Right renal cortex interstitium (tissue), 3 donors: ENCODE measurements around the gene PLEKHD1. TPM values are rescaled to one million over a fixed set of nuclear protein-coding genes. Genes with fewer than 3 reads are reported as not detected.
"Not testable (repeated sequence)": the region's sequence is repeated elsewhere in the genome, so short reads cannot be mapped to it uniquely, and the experiment has no call there.

Source experiments
- DNase-seq, 3 donors: peaks; one replicate each; pipeline ENCODE4 v3.0.0-alpha.2; 2013; ENCODE audit warnings: low read depth in 3 of 3, low spot score in 2 of 3
- polyA plus RNA-seq, 3 donors: library from polyadenylated mRNA; unstranded; fragments of 120-200 nt; gene quantifications; one replicate each; pipeline ENCODE4 v1.2.1, GENCODE V29; 2013; ENCODE audit not compliant: insufficient read length in 3 of 3

The PLEKHD1 gene
- 1 to 10 TPM; 3.9 to 5.7 (median 3.9) TPM for polyA plus RNA-seq

- DNase-seq, result no peak
Observed at GRCh38 chr14:69484444-69485314, at the start of gene PLEKHD1. TSS of gene PLEKHD1 (plus strand) at chr14:69484728. CDS start at chr14:69484966, 238 bp downstream.

DNA sequence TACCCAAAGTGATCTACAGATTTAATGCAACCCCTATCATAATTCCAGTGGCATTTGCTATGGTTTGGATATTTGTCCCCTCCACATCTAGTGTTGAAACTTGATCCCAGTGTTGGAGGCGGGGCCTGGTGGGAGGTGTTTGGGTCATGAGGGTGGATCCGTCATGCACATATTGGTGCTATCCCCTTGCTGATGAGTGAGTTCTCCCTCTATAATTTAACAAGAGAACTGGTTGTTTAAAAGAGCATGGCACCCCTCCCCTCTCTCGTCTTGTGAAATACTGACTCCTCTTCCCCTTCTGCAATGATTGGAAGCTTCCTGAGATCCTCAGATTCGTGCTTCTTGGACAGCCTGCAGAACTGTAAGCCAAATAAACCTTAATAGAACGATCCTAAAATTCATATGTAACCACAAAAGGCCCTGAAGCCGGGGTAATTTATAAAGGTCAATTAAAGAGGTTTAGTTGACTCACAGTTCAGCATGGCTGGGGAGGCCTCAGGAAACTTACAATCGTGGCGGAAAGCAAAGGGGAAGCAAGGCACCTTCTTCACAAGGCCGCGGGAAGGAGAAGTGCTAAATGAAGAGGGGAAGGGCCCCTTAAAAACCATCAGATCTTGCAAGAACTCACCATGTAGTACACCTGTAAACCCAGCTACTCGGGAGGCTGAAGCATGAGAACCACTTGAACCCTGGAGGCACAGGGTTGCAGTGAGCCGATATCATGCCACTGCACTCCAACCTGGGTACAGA, 44.8 kb upstream of the PLEKHD1 start:
- DNase-seq, result no peak

- no peak for DNase-seq
Observed at GRCh38 chr14:69441948-69442347, 42.6 kb upstream of the PLEKHD1 start.

DNA sequence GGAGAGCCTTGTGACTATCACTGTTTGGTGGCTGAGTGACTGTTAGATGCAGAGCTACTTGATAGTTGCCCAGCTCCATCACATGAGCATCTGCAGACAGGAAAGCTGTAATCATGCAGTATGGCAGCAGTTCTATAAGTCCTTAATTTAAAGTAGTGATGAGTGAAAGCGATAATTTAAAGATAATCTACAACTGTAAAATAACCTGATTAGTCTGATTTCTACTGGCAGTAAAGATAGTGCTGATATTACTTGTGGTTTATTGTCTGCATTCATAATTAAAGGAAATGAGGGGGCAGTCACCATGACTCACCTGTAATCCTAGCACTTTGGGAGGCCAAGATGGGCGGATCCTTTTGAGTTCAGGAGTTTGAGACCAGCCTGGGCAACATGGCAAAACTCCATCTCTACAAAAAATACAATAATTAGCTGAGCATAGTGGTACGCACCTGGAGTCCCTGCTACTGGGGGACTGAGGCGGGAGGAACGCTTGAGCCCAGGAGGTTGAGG, 41.2 kb upstream of the PLEKHD1 start:
- DNase-seq, result no peak

GRCh38 chr14:69449216-69449615, 35.3 kb upstream of the PLEKHD1 start:
- DNase-seq, result no peak

GRCh38 chr14:69451941-69452340, 32.6 kb upstream of the PLEKHD1 start:
- no peak for DNase-seq

- no peak for DNase-seq
Observed at GRCh38 chr14:69458350-69458749, 26.2 kb upstream of the PLEKHD1 start.

DNA sequence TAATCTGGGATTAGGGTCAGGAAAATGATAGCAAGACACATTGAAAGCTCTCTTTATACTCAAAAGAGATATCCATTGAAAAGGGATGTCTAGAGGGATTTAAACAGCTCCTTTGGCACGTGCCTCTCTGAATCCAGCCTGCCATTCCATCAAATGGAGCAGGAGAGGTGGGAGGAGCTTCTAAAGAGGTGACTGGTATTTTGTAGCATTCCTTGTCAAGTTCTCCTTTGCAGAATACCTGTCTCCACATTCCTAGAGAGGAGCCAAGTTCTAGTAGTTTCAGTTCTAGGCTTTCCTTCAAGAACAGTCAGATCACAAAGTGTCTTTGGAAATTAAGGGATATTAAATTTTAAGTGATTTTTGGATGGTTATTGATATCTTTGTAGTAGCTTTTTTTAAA, 25.4 kb upstream of the PLEKHD1 start:
- DNase-seq, result no peak

DNA sequence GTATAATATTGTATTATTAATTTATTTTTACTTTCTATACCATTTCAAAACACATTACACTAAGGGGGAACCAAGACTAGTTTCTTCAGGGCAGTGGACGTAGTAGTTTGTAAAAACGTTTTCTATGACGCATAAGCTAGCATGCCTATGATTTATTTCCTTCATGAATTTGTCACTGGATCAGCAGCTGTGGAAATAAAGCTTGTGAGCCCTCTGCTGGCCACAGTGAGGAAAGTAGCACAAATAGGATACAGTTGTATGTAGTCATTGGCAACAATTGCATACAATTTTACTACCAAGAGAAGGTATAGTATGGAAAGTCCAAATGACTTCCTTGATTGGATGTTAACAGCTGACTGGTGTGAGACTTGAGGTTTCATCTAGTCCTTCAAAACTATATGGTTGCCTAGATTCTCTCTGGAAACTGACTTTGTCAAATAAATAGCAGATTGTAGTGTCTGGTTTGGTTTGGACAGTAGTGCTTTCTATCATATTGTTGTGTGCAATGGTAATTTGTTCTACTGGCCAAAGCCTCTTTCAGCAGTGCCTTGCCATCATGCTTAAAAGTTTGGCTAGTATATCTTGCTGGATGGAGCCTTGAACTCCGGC, 24.3 kb upstream of the PLEKHD1 start:
- DNase-seq, result no peak

GRCh38 chr14:69464379-69464778, 20.1 kb upstream of the PLEKHD1 start:
- no peak for DNase-seq

- DNase-seq, result no peak
Observed at GRCh38 chr14:69464829-69465228, 19.7 kb upstream of the PLEKHD1 start.

- DNase-seq, result no peak
Observed at GRCh38 chr14:69468949-69469348, 15.6 kb upstream of the PLEKHD1 start.

DNA sequence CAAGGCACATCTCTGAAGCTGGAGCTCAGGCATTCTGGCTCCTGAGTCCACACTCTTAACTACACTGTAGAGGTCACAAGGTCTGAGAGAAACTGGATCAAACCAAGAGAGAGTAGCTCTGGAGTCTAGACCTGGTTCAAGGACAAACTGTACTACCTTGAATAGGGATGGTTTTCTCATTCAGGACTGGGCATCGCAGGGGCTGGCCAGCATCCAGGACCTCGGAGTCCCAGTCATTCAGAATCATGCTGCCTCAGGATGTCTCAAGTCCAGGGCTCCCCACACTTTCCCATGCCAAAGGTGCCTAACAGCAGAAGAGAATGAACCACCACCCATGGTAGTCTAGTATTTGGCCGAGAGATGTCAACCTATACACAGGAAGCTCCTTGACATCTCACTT, 13.1 kb upstream of the PLEKHD1 start:
- DNase-seq, result no peak

GRCh38 chr14:69471916-69472315, 12.6 kb upstream of the PLEKHD1 start:
- DNase-seq, result no peak

DNA sequence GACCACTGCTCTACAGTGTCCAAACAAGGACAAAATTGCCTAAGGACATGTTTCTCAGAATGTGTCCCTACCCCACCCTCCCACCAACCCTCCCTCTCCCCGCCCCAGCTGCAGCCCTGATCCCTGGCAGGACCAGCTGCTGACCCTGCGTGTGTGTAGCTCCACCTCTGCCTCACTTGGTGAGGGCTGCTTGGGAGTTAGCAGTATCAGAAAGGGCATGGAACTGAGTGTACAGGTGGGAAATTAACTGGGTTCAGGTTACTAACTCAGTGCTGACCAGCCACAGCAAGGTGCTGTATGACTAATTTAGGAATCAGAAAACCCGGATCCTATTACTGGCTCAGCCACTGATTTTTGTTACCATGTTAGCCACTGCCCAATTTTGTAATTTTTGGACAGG, 11.3 kb upstream of the PLEKHD1 start:
- no peak for DNase-seq

- DNase-seq, result no peak
Observed at GRCh38 chr14:69473946-69474345, 10.6 kb upstream of the PLEKHD1 start.

DNA sequence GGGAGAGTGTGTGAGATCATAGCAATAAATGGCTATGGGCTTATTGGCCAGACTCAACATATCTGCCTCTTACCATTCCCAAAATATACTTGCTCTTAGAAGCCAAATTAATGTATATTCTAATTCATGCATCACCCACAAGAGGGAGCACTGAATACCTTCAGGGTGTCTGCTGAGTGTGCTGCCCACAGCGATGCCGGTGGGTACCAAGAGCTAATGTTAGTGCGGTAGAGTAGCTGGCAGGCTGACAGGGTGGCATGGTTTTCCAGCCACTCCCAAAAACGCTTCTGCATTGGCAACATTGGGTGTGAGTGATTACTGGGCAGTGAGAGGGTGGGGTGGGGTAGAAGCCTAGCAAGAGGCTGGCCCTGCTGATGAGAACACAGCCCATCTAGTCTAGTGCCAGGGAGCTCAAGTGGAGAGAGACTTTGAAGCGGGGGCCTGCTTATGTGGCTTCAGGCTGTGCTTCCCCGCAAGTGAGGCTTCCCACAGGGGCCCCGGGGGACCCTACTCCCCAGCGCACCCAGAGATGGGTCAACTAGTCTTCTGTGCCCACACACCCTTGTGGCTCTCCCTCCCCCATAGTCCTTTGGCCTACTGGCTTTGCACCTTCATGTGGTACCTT, 9.2 kb upstream of the PLEKHD1 start:
- DNase-seq, result no peak

DNA sequence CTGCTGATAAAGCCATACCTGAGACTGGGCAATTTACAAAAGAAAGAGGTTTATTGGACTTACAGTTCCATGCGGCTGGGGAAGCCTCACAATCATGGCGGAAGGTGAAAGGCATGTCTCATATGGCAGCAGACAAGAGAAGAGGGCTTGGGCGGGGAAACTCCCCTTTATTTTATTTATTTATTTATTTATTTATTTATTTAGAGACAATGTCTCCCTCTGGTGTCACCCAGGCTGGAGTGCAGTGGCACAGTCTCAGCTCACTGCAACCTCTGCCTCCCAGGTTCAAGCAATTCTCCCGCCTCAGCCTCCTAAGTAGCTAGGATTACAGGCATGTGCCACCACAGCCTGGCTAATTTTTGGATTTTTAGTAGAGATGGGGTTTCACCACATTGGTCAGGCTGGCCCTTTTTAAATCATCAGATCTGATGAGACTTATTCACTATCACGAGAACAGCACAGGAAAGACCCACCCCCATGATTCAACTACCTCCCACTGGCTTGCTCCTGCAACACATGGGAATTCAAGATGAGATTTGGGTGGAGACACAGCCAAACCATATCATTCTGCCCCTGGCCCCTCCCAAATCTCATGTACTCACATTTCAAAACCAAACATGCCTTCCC, 7.6 kb upstream of the PLEKHD1 start:
- DNase-seq, result not testable (repeated sequence)

DNA sequence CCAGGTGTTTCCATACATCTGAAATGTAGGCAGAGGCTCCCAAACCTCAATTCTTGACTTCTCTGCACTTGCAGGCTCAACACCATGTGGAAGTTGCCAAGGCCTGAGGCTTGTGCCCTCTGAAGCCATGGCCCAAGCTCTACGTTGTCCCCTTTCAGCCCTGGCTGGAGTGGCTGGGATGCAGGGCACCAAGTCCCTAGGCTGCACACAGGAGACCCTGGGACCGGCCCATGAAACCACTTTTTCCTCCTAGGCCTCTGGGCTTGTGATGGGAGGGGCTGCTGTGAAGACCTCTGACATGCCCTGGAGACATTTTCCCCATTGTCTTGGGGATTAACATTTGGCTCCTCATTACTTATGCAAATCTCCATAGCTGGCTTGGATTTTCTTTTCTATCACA, 6.5 kb upstream of the PLEKHD1 start:
- DNase-seq, result not testable (repeated sequence)

DNA sequence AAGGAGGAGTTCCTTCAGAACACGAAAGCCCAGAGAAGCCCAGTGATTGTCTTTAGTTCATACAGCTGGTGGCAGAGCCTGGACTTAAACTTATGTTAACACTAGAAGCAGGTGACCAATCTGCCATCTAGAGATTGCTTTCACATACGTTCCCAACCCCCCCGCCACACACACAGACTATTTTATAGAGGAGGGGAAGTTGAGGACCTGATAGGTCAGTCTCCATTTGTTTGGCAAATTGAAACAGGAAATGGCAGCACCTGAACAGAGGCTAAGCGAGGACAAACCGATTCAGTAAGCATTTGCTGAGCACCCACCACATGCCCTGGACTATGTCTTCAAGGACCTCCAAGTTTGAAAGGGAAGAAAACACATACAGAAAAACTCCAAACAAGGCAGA, 4.8 kb upstream of the PLEKHD1 start:
- DNase-seq, result no peak
